HG03045 (cell line): ENCODE data around the gene ZNF287.

Source experiments
- ATAC-seq: cut with Tn5 transposase; IDR thresholded peaks from one replicate; pipeline ENCODE4 v1.9.1; 2021; ENCODE audit warnings: mild to moderate bottlenecking, moderate library complexity; ENCODE audit not compliant: unreplicated experiment

Gene ZNF287

DNA sequence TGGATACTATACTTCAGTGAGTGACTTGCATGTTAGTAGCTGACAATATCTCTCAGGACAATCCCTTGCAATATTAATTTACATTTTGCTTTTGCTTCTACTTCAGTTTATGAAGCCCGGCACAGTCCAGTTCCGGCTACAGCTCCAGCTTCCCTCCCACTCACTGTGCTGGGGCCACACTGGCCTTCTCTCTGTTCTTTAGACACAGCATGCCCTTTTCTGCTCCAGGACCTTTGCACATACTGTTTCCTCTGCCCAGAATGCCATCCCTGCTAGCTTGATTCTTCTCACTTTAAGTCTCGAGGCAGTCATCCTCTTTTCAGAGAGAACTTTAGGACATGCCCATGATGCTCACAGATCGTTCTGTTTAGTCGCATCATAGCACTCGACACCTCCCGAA, 51.5 kb downstream of the ZNF287 start:
- ATAC-seq, result no peak

DNA sequence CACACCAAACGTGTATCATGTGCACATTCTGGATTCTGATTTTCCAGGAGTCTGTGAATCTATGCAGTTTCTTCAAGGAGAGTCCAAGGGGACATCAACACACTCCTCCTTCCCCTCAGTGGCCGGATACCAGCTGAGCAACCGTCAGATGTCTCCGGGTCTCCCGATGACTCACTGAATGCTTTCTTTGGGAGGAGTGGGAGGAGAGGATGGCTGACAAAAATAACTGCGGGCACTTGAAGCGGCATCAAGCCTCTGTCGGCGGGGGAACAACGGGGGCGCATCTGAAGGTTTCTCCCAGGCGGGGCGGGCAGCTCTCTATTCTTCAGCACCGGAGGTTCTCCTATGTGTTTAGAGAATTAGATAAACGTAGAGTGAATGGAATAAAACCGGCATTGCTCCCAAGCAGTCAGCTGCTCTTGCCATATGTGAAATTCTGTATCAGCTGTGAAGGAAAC, 52.4 kb downstream of the ZNF287 start:
- ATAC-seq, result no peak

DNA sequence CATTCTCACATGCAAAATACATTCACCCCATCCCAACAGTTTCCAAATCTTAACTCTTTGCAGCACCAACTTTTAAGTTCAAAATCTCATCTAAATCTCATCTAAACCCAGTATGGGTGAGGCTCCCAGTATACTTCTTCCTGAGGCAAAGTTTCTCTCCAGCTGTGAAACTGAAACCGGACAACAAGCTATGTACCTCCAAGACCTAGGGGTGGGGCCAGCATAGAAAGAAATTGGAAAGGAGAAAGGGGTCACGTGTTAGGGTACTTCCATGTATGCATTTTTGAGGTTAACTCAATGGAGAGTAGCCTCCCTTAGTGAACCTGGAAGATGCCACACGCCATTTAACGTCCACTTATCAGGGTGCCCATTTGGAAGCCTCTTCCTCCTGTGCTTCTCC, 53.1 kb downstream of the ZNF287 start:
- no peak for ATAC-seq

DNA sequence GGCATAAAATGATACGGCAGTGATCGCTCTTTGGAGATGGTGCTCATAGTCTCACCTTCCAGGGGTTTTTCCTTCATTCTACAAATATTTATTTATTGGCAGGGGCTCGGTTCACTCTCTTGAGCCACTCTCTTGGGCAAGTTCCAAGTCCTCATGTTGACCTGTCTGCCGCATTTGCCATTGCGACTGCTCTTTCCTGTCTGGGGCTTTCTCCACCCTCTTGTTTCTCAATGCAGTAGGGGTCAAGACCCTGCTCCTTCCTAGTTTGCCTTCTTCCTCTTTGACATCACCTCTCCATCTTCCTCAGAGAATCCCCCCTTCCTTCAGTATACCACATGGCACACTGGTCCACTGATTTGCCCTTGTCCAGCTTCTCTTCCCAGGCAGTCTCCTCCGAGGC, 55.1 kb downstream of the ZNF287 start:
- ATAC-seq, result no peak

DNA sequence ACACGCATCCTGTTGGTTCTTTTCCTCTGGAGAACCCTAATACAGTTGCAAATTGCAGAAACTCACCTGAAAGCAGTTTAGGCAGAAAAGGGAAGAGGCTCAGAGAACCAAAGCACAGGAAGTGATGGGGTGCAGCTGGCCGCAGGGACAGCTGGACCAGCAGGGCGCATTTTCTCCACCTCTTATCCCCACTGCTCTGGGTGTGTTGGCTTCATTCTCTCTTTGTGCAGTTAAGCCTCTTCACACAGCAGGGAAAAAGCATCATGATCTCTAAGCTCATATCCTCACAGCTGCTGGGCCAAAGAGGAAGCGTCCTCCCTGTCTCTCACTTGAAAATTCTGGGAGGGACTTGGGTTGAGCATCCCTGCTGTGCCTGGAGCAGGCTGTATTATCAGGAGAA, 57.0 kb downstream of the ZNF287 start:
- ATAC-seq, result no peak

DNA sequence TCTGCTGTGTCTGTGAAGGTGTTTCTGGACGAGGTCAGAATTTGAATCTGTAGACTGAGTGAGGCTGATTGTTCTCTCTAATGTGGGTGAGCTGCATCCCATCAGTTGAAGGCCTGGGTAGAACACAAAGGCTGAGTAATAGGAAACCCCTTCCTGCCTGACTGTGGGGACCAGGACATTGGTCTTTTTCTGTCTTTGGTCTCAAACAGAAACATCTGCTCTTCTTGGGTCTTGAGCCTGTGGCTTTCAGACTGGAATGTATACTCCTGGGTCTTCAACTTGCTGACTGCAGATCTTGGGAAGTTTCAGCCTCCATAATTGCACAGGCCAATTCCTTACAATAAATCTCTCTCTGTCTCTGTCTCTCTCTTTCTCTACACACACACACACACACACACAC, 57.4 kb downstream of the ZNF287 start:
- no peak for ATAC-seq

DNA sequence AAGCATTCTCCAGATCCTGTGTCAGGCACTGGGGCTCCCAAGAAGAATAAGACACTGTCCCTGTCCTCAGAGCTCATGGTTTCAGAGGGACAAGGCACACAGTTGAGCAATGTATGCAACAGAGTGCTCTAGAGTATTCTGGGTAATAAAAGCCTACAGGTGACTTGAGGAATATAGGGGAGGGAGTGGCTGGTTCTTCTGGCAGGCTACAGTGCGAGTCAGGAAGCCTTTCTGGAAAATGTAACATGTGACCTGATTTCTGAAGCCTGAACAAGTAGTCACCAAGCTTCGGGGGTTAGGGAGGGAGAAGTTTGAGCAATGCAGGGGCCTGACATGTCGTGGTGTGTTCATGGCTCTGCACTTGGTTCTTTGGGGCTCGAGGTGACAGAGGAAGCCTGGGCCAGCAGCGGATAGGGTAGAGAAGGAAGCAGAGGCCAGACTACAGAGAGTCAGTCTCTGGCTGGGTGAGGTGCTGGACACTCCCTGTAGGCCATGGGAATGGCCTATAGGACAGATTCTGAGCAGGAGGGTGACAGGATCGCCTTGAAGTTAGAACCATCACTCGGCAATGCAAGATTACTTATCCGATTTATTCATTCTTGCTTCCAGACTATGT, 61.0 kb downstream of the ZNF287 start:
- no peak for ATAC-seq

DNA sequence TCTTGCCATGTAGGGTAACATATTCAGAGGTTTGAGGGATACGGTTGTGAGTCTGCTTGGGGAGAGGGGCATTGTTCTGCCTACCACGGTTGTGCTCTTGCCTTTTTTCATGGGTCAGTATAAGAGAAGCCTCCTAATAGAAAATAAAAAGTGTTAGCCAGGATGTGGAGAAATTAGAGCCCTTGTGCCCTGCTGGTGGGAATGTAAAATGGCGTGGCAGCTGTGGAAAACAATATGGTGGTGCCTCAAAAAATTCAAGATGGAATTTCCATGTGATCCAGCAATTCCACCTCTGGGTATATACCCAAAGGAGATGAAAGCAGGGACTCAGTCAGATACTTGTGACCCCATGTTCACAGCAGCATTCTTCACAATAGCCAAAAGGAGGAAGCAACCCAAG, 62.8 kb downstream of the ZNF287 start:
- no peak for ATAC-seq

DNA sequence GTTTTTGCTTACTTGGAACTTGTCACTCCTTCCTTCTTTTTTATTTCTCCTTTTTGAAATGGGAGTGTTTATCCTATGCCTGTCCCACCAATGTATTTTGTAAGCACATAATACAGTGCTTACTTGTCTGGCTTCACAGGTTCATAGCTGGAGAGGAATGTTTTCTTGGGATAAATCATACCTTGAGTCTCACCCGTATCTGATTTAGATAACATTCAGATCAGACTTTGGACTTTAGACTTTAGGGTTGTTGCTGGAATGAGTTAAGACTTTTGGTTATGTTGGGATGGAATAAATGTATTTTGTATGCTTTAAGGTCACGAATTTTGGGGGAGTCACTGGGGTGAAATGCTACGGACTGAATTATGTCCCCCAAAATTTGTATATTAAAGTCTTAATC, 64.0 kb downstream of the ZNF287 start:
- no peak for ATAC-seq
